ENCODE data around the gene ZNF385D. TPM values are rescaled to one million over a fixed set of nuclear protein-coding genes. Genes with fewer than 3 reads are reported as not detected.

Gene ZNF385D
- total and polyA plus RNA-seq, 2 donors from 2014 or later, result 1.4 to 8.9 TPM

GRCh38 chr3:21398461-21398860 lies 352.5 kb downstream of the ZNF385D start:
- TF ChIP-seq, protein P1, sequence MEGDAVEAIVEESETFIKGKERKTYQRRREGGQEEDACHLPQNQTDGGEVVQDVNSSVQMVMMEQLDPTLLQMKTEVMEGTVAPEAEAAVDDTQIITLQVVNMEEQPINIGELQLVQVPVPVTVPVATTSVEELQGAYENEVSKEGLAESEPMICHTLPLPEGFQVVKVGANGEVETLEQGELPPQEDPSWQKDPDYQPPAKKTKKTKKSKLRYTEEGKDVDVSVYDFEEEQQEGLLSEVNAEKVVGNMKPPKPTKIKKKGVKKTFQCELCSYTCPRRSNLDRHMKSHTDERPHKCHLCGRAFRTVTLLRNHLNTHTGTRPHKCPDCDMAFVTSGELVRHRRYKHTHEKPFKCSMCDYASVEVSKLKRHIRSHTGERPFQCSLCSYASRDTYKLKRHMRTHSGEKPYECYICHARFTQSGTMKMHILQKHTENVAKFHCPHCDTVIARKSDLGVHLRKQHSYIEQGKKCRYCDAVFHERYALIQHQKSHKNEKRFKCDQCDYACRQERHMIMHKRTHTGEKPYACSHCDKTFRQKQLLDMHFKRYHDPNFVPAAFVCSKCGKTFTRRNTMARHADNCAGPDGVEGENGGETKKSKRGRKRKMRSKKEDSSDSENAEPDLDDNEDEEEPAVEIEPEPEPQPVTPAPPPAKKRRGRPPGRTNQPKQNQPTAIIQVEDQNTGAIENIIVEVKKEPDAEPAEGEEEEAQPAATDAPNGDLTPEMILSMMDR (IDR thresholded peaks at IDR 0.05; ENCODE audit: borderline replicate concordance, extremely low read depth, insufficient read depth), result no peak
- H3K27me3 ChIP-seq (ENCODE audit: control insufficient read depth, insufficient read depth, low read length), result no peaks in the 10 kb centered on the region
- H3K9ac ChIP-seq (ENCODE audit: low read length in 3 of 3), result no peak overlapping the region
- H3K9me3 ChIP-seq (ENCODE audit: control insufficient read depth in 2 of 3, insufficient read depth in 1 of 3, low read length in 3 of 3), result no peaks in the 10 kb centered on the region
- H3K27ac ChIP-seq (ENCODE audit: low read depth in 2 of 2, low read length in 2 of 2), result no peak overlapping the region
- H3K4me1 ChIP-seq (ENCODE audit: control insufficient read depth in 2 of 3, insufficient read depth in 2 of 3, low read depth in 1 of 3, low read length in 3 of 3), result no peaks in the 10 kb centered on the region
- DNase-seq, result no peak
- H3K4me3 ChIP-seq (ENCODE audit: low read length in 3 of 3), result no peak overlapping the region
- intact Hi-C loops (cut with DNase I), result no loop called here
- FAIRE-seq, result no peak
- no peaks in the 10 kb centered on the region for H3K36me3 ChIP-seq (ENCODE audit: control insufficient read depth in 2 of 3, insufficient read depth in 3 of 3, low read length in 3 of 3)

- H3K9ac ChIP-seq (ENCODE audit: low read length in 3 of 3), result no peak overlapping the region
- no peaks in the 10 kb centered on the region for H3K27me3 ChIP-seq (ENCODE audit: control insufficient read depth, insufficient read depth, low read length)
- FAIRE-seq (no peak), DNase-seq (no peak)
- H3K9me3 ChIP-seq (ENCODE audit: control insufficient read depth in 2 of 3, insufficient read depth in 1 of 3, low read length in 3 of 3), result peaks cover 0 to 2% (median 0%) of the 10 kb centered on the region in 3 donors
- no peak overlapping the region for H3K27ac ChIP-seq (ENCODE audit: low read depth in 2 of 2, low read length in 2 of 2)
- intact Hi-C loops (cut with DNase I), result no loop called here
- no peak overlapping the region for H3K4me3 ChIP-seq (ENCODE audit: low read length in 3 of 3)
- TF ChIP-seq, protein P1 (IDR thresholded peaks at IDR 0.05; ENCODE audit: borderline replicate concordance, extremely low read depth, insufficient read depth), result no peak
- H3K36me3 ChIP-seq (ENCODE audit: control insufficient read depth in 2 of 3, insufficient read depth in 3 of 3, low read length in 3 of 3), result no peaks in the 10 kb centered on the region
- H3K4me1 ChIP-seq (ENCODE audit: control insufficient read depth in 2 of 3, insufficient read depth in 2 of 3, low read depth in 1 of 3, low read length in 3 of 3), result no peaks in the 10 kb centered on the region
These were observed 357.2 kb downstream of the ZNF385D start for GRCh38 chr3:21393683-21394311.

GRCh38 chr3:21392526-21392925 lies 358.5 kb downstream of the ZNF385D start:
- H3K36me3 ChIP-seq (ENCODE audit: control insufficient read depth in 2 of 3, insufficient read depth in 3 of 3, low read length in 3 of 3), result no peaks in the 10 kb centered on the region
- H3K4me1 ChIP-seq (ENCODE audit: control insufficient read depth in 2 of 3, insufficient read depth in 2 of 3, low read depth in 1 of 3, low read length in 3 of 3), result no peaks in the 10 kb centered on the region
- H3K27ac ChIP-seq (ENCODE audit: low read depth in 2 of 2, low read length in 2 of 2), result no peak overlapping the region
- peaks cover 0 to 2% (median 0%) of the 10 kb centered on the region in 3 donors for H3K9me3 ChIP-seq (ENCODE audit: control insufficient read depth in 2 of 3, insufficient read depth in 1 of 3, low read length in 3 of 3)
- H3K27me3 ChIP-seq (ENCODE audit: control insufficient read depth, insufficient read depth, low read length), result no peaks in the 10 kb centered on the region
- TF ChIP-seq, protein P1 (IDR thresholded peaks at IDR 0.05; ENCODE audit: borderline replicate concordance, extremely low read depth, insufficient read depth), result no peak
- H3K4me3 ChIP-seq (ENCODE audit: low read length in 3 of 3), result no peak overlapping the region
- FAIRE-seq (no peak), DNase-seq (no peak)
- no peak overlapping the region for H3K9ac ChIP-seq (ENCODE audit: low read length in 3 of 3)
- intact Hi-C loops (cut with DNase I), result no loop called here

- FAIRE-seq, result no peak
These were observed 360.2 kb downstream of the ZNF385D start for GRCh38 chr3:21390856-21391255.

More at GRCh38 chr3:21390856-21391255, 360.2 kb downstream of the ZNF385D start:
- intact Hi-C loops (cut with DNase I), result no loop called here
- Histone ChIP-seq H3K36me3 (ENCODE audit: control insufficient read depth in 2 of 3, insufficient read depth in 3 of 3, low read length in 3 of 3) (no peaks in the 10 kb centered on the region), H3K27me3 (ENCODE audit: control insufficient read depth, insufficient read depth, low read length) (no peaks in the 10 kb centered on the region), H3K9ac (ENCODE audit: low read length in 3 of 3) (no peak overlapping the region), H3K4me3 (ENCODE audit: low read length in 3 of 3) (no peak overlapping the region), H3K4me1 (ENCODE audit: control insufficient read depth in 2 of 3, insufficient read depth in 2 of 3, low read depth in 1 of 3, low read length in 3 of 3) (no peaks in the 10 kb centered on the region), H3K9me3 (ENCODE audit: control insufficient read depth in 2 of 3, insufficient read depth in 1 of 3, low read length in 3 of 3) (peaks cover 0 to 2% (median 0%) of the 10 kb centered on the region in 3 donors), H3K27ac (ENCODE audit: low read depth in 2 of 2, low read length in 2 of 2) (no peak overlapping the region)
- TF ChIP-seq, protein P1 (IDR thresholded peaks at IDR 0.05; ENCODE audit: borderline replicate concordance, extremely low read depth, insufficient read depth), result no peak
- DNase-seq, result no peak
